ENCODE results near the gene RPH3AL. TPM values are rescaled to one million over a fixed set of nuclear protein-coding genes. Genes with fewer than 3 reads are reported as not detected.

Gene RPH3AL
- polyA plus RNA-seq, 1 donor from 2014 or later: 0.87 TPM

- Histone ChIP-seq H3F3A (ENCODE audit: insufficient read depth, low read length, poor library complexity, severe bottlenecking) (no peaks in the 10 kb centered on the region), H3K4me3 (ENCODE audit: low read length) (no peak overlapping the region), H3K27ac (ENCODE audit: low read length) (no peak overlapping the region), H3K4me2 (ENCODE audit: low read length) (no peak overlapping the region), H2AFZ (ENCODE audit: low read depth, low read length) (no peak overlapping the region), H3K9ac (ENCODE audit: low read length) (no peak overlapping the region), H3K36me3 (ENCODE audit: insufficient read depth, low read length) (no peaks in the 10 kb centered on the region), H3K27me3 (ENCODE audit: insufficient read depth, low read depth, low read length) (no peaks in the 10 kb centered on the region), H4K20me1 (ENCODE audit: insufficient read depth) (no peaks in the 10 kb centered on the region), H3K9me2 (ENCODE audit: insufficient read depth, low read length) (no peaks in the 10 kb centered on the region), H3K79me2 (replicated peaks; ENCODE audit: insufficient read depth, low read length) (no peaks in the 10 kb centered on the region), H3K9me3 (ENCODE audit: low read length) (no peaks in the 10 kb centered on the region)
- no peak for TF ChIP-seq POLR2AphosphoS5 (IDR thresholded peaks at IDR 0.05)
- TF ChIP-seq, protein P1, sequence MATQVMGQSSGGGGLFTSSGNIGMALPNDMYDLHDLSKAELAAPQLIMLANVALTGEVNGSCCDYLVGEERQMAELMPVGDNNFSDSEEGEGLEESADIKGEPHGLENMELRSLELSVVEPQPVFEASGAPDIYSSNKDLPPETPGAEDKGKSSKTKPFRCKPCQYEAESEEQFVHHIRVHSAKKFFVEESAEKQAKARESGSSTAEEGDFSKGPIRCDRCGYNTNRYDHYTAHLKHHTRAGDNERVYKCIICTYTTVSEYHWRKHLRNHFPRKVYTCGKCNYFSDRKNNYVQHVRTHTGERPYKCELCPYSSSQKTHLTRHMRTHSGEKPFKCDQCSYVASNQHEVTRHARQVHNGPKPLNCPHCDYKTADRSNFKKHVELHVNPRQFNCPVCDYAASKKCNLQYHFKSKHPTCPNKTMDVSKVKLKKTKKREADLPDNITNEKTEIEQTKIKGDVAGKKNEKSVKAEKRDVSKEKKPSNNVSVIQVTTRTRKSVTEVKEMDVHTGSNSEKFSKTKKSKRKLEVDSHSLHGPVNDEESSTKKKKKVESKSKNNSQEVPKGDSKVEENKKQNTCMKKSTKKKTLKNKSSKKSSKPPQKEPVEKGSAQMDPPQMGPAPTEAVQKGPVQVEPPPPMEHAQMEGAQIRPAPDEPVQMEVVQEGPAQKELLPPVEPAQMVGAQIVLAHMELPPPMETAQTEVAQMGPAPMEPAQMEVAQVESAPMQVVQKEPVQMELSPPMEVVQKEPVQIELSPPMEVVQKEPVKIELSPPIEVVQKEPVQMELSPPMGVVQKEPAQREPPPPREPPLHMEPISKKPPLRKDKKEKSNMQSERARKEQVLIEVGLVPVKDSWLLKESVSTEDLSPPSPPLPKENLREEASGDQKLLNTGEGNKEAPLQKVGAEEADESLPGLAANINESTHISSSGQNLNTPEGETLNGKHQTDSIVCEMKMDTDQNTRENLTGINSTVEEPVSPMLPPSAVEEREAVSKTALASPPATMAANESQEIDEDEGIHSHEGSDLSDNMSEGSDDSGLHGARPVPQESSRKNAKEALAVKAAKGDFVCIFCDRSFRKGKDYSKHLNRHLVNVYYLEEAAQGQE (IDR thresholded peaks at IDR 0.05; ENCODE audit: borderline replicate concordance): no peak
- no peak for TF ChIP-seq MXI1 (conservative IDR thresholded peaks at IDR 0.05; ENCODE audit: poor library complexity, severe bottlenecking)
- TF ChIP-seq CTCF (IDR thresholded peaks at IDR 0.05; ENCODE audit: poor library complexity, severe bottlenecking): no peak
Measured at GRCh38 chr17:246851-247421, 105.7 kb downstream of the RPH3AL start.

DNA sequence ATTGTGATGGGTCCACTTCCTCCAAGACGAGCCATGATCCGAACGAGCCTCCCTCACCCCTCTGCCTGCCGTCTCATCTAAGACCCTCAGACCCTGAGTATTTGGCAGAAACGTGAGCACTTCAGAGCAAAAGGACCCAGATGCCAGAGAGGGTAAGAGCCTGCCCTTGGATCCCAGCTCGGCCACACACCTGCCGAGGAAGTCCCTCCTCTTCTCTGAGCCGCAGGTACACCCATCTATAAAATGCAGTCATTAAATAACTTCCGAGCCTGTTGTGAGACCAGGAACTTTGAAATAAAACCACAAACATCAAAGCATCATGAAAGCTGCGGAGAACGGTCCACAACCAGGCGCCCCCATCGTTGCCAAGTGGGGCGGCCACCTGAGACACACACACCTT lies 106.4 kb downstream of the RPH3AL start:
- Histone ChIP-seq H3K9me2 (ENCODE audit: insufficient read depth, low read length) (no peaks in the 10 kb centered on the region), H3K4me2 (ENCODE audit: low read length) (no peak overlapping the region), H4K20me1 (ENCODE audit: insufficient read depth) (no peaks in the 10 kb centered on the region), H3K9ac (ENCODE audit: low read length) (no peak overlapping the region), H3K27ac (ENCODE audit: low read length) (no peak overlapping the region), H2AFZ (ENCODE audit: low read depth, low read length) (no peak overlapping the region), H3K9me3 (ENCODE audit: low read length) (no peaks in the 10 kb centered on the region), H3K36me3 (ENCODE audit: insufficient read depth, low read length) (no peaks in the 10 kb centered on the region), H3K79me2 (replicated peaks; ENCODE audit: insufficient read depth, low read length) (no peaks in the 10 kb centered on the region), H3K27me3 (ENCODE audit: insufficient read depth, low read depth, low read length) (no peaks in the 10 kb centered on the region), H3F3A (ENCODE audit: insufficient read depth, low read length, poor library complexity, severe bottlenecking) (no peaks in the 10 kb centered on the region), H3K4me3 (ENCODE audit: low read length) (no peak overlapping the region)
- TF ChIP-seq, protein P1 (IDR thresholded peaks at IDR 0.05; ENCODE audit: borderline replicate concordance): no peak
- TF ChIP-seq RAD21 (conservative IDR thresholded peaks at IDR 0.05) (no peak), CTCF (IDR thresholded peaks at IDR 0.05; ENCODE audit: poor library complexity, severe bottlenecking) (no peak), EZH2 (IDR thresholded peaks at IDR 0.05; ENCODE audit: borderline replicate concordance, insufficient read depth, low read length, poor library complexity, severe bottlenecking) (no peak), SMC3 (conservative IDR thresholded peaks at IDR 0.05; ENCODE audit: poor library complexity) (no peak), MXI1 (conservative IDR thresholded peaks at IDR 0.05; ENCODE audit: poor library complexity, severe bottlenecking) (no peak), POLR2AphosphoS5 (IDR thresholded peaks at IDR 0.05) (no peak), TAF1 (IDR thresholded peaks at IDR 0.05; ENCODE audit: low read depth) (no peak)

Measured in neural cell (in vitro differentiated cells).